Activated CD4-positive, alpha-beta T cell treated with anti-CD3 and anti-CD28 coated beads, Interleukin-10, Interleukin-2, amounts not matched to agents 100 ng/mL and 50 ng/mL, durations not matched to agents 16 hours and 8 hours (primary cell): ENCODE measurements around the gene TRERF1.
A peak's percentile ranks its signal among the peaks of the same experiment; 100 is the strongest.

Source experiments
- DNase-seq: peaks from one replicate; pipeline ENCODE4 v3.0.0-alpha.2; 2020

TRERF1 gene

GRCh38 chr6:42239736-42240375, 211.9 kb downstream of the TRERF1 start:
- no peak for DNase-seq

- DNase-seq: no peak
Measured at GRCh38 chr6:42239333-42239732, 212.4 kb downstream of the TRERF1 start.

GRCh38 chr6:42237857-42238256, 213.9 kb downstream of the TRERF1 start:
- DNase-seq: no peak

GRCh38 chr6:42236682-42237473, 214.8 kb downstream of the TRERF1 start:
- no peak for DNase-seq

GRCh38 chr6:42236030-42236429, 215.7 kb downstream of the TRERF1 start:
- DNase-seq: no peak

- no peak for DNase-seq
Measured at GRCh38 chr6:42232035-42232434, 219.7 kb downstream of the TRERF1 start.

- no peak for DNase-seq
Measured at GRCh38 chr6:42230345-42231321, 221.1 kb downstream of the TRERF1 start.

GRCh38 chr6:42229506-42230119, 222.1 kb downstream of the TRERF1 start:
- no peak for DNase-seq

GRCh38 chr6:42228305-42228704, 223.4 kb downstream of the TRERF1 start:
- no peak for DNase-seq

- DNase-seq: no peak
Measured at GRCh38 chr6:42227173-42227850, 224.4 kb downstream of the TRERF1 start.

GRCh38 chr6:42226645-42227143, 225.0 kb downstream of the TRERF1 start:
- DNase-seq: no peak

GRCh38 chr6:42226161-42226611, 225.5 kb downstream of the TRERF1 start:
- no peak for DNase-seq

- no peak for DNase-seq
Measured at GRCh38 chr6:42225419-42225818, 226.3 kb downstream of the TRERF1 start.

GRCh38 chr6:42225029-42225339, 226.7 kb downstream of the TRERF1 start:
- no peak for DNase-seq

- peak; percentile 93 for DNase-seq
Measured at GRCh38 chr6:42224222-42225028, 227.3 kb downstream of the TRERF1 start.

GRCh38 chr6:42222448-42222847, 229.3 kb downstream of the TRERF1 start:
- DNase-seq: no peak

- DNase-seq: no peak
Measured at GRCh38 chr6:42221546-42221945, 230.2 kb downstream of the TRERF1 start.

- no peak for DNase-seq
Measured at GRCh38 chr6:42220807-42221206, 230.9 kb downstream of the TRERF1 start.

GRCh38 chr6:42217519-42218367, 234.0 kb downstream of the TRERF1 start, which contains the start of gene MRPS10:
Gene MRPS10 (minus strand): TSS chr6:42217861. CDS start chr6:42217849, 12 bp downstream.
- peak; percentile 96 for DNase-seq

GRCh38 chr6:42217157-42217518, 234.6 kb downstream of the TRERF1 start:
- DNase-seq: no peak
